ENCODE results near the gene NR2F2.

Gene NR2F2

DNA sequence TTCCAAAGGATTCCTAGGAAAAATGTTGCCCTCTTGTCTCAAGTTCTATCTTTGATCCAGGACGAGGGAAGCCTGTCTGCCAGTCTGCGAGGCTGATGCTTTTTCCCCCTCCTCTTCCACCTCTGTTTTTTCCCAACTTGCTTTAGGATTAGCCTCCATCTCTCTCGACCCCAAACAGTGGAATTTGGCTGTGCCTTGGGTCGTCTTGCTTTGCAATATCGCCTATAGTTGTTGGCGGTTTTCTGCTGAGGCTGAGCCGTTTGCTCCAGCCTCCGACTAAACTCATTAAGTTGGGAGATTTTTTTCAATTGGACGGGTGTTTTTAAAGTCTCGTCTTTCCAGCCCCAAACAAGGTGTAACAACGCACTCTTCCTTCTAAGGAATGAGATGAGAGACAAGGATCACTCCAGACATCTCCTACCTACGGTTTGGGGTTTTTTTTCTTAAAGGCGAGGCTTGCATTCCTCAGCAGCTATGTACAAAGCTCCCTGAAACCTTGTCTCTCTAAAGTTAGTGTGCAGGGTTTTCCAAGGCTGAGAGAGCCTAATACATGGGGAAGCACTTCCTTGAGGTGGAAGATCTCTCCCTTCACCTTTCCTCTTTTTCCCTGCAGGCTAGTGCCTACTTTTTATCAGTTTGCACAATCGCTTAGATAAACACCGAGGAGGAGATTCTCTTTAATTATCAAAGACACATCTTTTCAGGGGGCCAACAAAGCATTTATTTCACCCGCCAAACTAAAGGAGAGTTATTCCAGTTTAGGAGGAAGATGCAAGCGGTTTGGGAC lies 4.8 kb upstream of the NR2F2 start:
- H3K9me3 ChIP-seq (ENCODE audit: control insufficient read depth, insufficient read depth, low read length) = no peaks in the 10 kb centered on the region
- no peak overlapping the region; the same call in 1 of the 2 replicates for H3K9ac ChIP-seq (ENCODE audit: low read depth, low read length)
- H3K4me3 ChIP-seq (ENCODE audit: low read depth, low read length) = peak overlapping the region; percentile 51; the same call in 1 of the 2 replicates
- H3K36me3 ChIP-seq (ENCODE audit: control insufficient read depth, insufficient read depth, low read length) = no peaks in the 10 kb centered on the region
- H3K27ac ChIP-seq (ENCODE audit: low read depth, low read length) = no peak overlapping the region
- H3K27me3 ChIP-seq (ENCODE audit: control insufficient read depth, insufficient read depth, low read length) = peaks cover 97% of the 10 kb centered on the region
- H3K4me1 ChIP-seq (ENCODE audit: control insufficient read depth, insufficient read depth, low read length) = peaks cover 64% of the 10 kb centered on the region

DNA sequence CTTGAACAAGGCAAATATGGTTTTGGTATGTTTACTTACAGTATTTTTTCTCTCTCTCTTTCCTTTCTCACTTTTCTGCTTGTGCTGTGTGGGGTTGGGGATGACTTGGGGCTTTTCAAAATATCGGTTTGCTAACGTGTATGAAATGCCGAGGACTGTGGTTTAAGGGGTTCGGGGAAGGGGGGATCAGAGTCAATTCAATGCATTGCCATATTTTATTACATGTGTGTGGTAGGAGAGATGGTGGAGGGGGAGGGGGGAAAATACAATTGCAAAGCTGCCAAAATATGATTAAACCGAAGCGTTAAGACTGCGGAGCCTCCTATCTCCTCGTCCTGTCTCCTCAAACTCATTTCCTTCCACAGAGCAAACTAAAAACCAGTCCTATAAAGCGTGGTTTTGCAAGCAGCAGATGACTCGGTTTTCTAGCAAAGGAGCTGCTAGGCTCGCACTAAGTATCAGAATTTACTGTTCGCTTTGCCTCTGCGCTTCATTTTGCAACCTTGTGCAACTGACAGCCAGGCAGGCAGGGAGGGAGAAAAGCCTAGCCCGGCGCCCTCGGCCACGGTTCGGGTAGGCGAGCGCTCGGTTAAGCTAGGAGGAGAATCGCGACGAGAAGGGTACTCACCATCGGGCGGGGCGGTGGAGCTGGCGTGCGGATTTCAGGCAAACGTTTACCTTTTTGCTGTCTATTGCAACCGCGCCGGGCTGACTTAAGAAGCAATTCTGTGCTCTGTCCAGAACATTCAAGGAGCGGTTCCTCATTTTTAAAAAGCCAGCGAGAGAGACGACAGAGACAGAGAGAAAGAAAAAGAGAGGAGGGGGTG lies 4.0 kb upstream of the NR2F2 start:
- H3K27me3 ChIP-seq (ENCODE audit: control insufficient read depth, insufficient read depth, low read length) = peaks cover 95% of the 10 kb centered on the region
- H3K9me3 ChIP-seq (ENCODE audit: control insufficient read depth, insufficient read depth, low read length) = no peaks in the 10 kb centered on the region
- H3K9ac ChIP-seq (ENCODE audit: low read depth, low read length) = no peak overlapping the region; the same call in 1 of the 2 replicates
- peaks cover 56% of the 10 kb centered on the region for H3K4me1 ChIP-seq (ENCODE audit: control insufficient read depth, insufficient read depth, low read length)
- no peaks in the 10 kb centered on the region for H3K36me3 ChIP-seq (ENCODE audit: control insufficient read depth, insufficient read depth, low read length)
- H3K27ac ChIP-seq (ENCODE audit: low read depth, low read length) = no peak overlapping the region
- H3K4me3 ChIP-seq (ENCODE audit: low read depth, low read length) = peak overlapping the region; percentile 51

DNA sequence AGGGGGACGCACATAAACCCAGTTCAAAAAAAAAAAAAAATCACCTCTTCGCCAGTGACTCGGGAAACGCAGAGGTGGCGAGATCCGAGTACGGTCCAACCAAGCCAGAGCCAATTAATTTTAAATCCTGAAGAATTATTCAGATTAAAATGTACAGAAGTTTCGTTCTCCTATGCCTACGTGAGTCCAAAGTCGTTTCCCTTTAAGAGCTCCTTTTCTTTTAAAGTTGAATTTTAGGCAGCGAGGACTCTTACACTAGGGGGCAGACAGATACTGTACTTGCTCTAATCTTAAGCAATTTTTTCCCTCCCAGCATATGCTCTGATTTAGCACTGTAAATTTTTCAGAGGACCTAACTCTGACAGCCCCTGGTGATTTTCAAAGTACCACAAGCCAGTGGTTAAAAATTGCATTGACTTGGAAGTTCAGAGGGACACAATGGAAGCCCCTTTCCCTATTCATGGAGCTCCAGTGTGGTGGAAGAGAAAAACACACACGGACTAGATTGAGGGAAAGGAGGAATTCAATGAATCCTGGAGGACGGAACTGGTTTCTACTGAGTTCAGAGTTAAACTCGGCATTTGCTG lies 3.3 kb upstream of the NR2F2 start:
- no peak overlapping the region for H3K27ac ChIP-seq (ENCODE audit: low read depth, low read length)
- peaks cover 95% of the 10 kb centered on the region for H3K27me3 ChIP-seq (ENCODE audit: control insufficient read depth, insufficient read depth, low read length)
- peaks cover 53% of the 10 kb centered on the region for H3K4me1 ChIP-seq (ENCODE audit: control insufficient read depth, insufficient read depth, low read length)
- H3K9ac ChIP-seq (ENCODE audit: low read depth, low read length) = no peak overlapping the region
- H3K36me3 ChIP-seq (ENCODE audit: control insufficient read depth, insufficient read depth, low read length) = no peaks in the 10 kb centered on the region
- H3K4me3 ChIP-seq (ENCODE audit: low read depth, low read length) = peak overlapping the region; percentile 51
- no peaks in the 10 kb centered on the region for H3K9me3 ChIP-seq (ENCODE audit: control insufficient read depth, insufficient read depth, low read length)

DNA sequence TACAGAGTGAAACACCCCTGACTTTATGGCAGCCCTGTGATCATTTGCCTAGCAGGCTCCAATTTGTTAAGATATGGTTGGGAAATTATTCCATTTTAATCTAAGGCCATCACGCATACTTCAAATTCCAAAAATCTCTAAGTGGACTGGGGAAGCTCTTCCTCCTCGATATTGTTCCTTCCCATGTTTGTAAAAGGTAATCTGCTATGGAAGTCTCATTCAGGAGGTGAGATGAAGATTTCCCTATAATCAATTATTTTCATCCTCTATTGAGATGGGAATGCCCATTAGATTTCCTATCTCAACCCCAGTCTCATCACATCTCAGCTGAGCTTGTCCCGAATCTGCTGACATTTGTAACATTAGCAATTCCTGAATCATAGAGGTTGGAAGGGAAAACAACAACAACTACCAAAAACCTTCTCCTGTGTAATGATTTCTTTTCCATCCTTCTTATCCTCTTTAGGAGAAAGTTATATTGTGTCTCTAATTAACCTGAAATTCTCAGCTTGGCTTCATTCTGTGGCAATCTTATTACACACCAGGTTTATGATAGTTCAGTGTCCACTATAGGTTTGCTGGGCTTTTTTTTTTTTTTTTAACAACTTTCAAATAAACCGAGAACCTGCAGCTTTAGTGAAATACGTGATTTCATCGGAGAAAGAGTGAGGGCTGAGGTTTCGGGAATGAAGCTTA lies 2.2 kb upstream of the NR2F2 start:
- H3K4me1 ChIP-seq (ENCODE audit: control insufficient read depth, insufficient read depth, low read length) = peaks cover 57% of the 10 kb centered on the region
- no peak overlapping the region for H3K27ac ChIP-seq (ENCODE audit: low read depth, low read length)
- H3K27me3 ChIP-seq (ENCODE audit: control insufficient read depth, insufficient read depth, low read length) = peaks cover 95% of the 10 kb centered on the region
- no peaks in the 10 kb centered on the region for H3K9me3 ChIP-seq (ENCODE audit: control insufficient read depth, insufficient read depth, low read length)
- H3K9ac ChIP-seq (ENCODE audit: low read depth, low read length) = no peak overlapping the region
- peak overlapping the region; percentile 51; the same call in 1 of the 2 replicates for H3K4me3 ChIP-seq (ENCODE audit: low read depth, low read length)
- H3K36me3 ChIP-seq (ENCODE audit: control insufficient read depth, insufficient read depth, low read length) = no peaks in the 10 kb centered on the region

DNA sequence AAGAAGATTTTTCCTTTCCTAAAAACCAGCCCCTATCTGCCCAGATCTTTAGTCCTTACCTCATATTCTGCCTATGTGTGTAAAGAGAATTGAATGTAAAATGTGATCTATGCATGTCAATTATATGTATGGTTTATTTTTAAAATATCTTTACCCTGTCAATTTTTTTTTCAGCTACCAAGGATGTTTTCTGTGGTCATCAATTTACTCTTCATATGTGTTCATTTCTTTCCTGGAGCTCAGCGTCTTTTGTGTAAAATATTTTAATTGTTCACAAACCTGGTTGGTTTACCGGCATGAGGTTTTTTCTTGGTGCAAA lies 1.7 kb upstream of the NR2F2 start:
- H3K9me3 ChIP-seq (ENCODE audit: control insufficient read depth, insufficient read depth, low read length) = no peaks in the 10 kb centered on the region
- peaks cover 56% of the 10 kb centered on the region for H3K4me1 ChIP-seq (ENCODE audit: control insufficient read depth, insufficient read depth, low read length)
- no peak overlapping the region for H3K9ac ChIP-seq (ENCODE audit: low read depth, low read length)
- H3K27me3 ChIP-seq (ENCODE audit: control insufficient read depth, insufficient read depth, low read length) = peaks cover 95% of the 10 kb centered on the region
- no peak overlapping the region for H3K27ac ChIP-seq (ENCODE audit: low read depth, low read length)
- H3K4me3 ChIP-seq (ENCODE audit: low read depth, low read length) = no peak overlapping the region
- no peaks in the 10 kb centered on the region for H3K36me3 ChIP-seq (ENCODE audit: control insufficient read depth, insufficient read depth, low read length)

DNA sequence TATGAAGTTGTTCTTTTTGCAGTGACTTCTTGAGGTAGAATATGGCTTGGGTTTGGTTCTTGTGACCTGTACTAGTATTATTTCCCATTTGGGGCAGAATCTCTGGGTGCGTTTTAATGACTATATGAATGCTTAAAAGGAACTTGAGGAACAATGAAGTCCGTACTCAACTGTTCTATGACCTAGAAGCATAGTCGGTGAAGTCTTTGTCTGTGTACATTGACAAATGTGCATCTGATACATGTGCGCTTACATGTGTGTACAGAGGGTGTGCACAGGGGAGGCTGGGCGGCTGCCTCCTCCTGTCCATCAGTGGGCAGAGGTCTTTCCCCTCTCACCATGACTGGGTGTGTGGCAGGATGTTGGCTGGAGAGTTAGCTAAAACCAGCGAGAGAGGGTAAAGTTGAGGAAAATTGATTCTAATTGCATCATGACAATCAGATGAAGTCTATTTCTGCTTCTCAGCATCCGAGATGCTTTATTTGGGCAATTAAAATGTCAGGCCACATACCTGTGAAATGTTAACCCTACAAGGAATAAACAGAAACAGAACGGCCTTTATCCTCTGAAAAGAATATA lies 1.0 kb upstream of the NR2F2 start:
- Histone ChIP-seq H3K27ac (ENCODE audit: low read depth, low read length) (no peak overlapping the region), H3K9me3 (ENCODE audit: control insufficient read depth, insufficient read depth, low read length) (no peaks in the 10 kb centered on the region), H3K36me3 (ENCODE audit: control insufficient read depth, insufficient read depth, low read length) (no peaks in the 10 kb centered on the region), H3K4me3 (ENCODE audit: low read depth, low read length) (peak overlapping the region; percentile 66), H3K27me3 (ENCODE audit: control insufficient read depth, insufficient read depth, low read length) (peaks cover 95% of the 10 kb centered on the region), H3K9ac (ENCODE audit: low read depth, low read length) (no peak overlapping the region), H3K4me1 (ENCODE audit: control insufficient read depth, insufficient read depth, low read length) (peaks cover 60% of the 10 kb centered on the region)

DNA sequence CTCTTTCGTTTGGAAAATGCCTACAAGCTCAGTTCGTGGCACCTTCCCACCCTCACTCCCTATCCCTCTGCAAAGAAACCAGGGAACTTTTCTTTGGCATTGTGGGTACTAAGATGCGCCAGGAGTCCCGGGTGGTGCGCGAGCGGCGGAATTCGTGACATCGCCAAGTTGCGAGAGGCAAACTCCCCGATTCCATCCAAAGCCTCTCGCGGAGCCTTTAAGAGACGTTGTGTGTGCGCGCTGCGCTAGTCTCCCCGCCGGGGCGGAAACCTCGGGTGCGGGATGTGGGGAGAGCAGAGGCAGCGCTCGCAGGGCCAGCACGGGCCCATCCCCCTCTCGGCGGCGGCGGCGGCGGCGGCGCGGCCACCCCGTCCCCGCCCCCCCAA lies 443 bp upstream of the NR2F2 start:
- Histone ChIP-seq H3K4me3 (ENCODE audit: low read depth, low read length) (peak overlapping the region; percentile 66), H3K27ac (ENCODE audit: low read depth, low read length) (no peak overlapping the region), H3K36me3 (ENCODE audit: control insufficient read depth, insufficient read depth, low read length) (no peaks in the 10 kb centered on the region), H3K9me3 (ENCODE audit: control insufficient read depth, insufficient read depth, low read length) (no peaks in the 10 kb centered on the region), H3K27me3 (ENCODE audit: control insufficient read depth, insufficient read depth, low read length) (peaks cover 95% of the 10 kb centered on the region), H3K4me1 (ENCODE audit: control insufficient read depth, insufficient read depth, low read length) (peaks cover 60% of the 10 kb centered on the region), H3K9ac (ENCODE audit: low read depth, low read length) (no peak overlapping the region)

DNA sequence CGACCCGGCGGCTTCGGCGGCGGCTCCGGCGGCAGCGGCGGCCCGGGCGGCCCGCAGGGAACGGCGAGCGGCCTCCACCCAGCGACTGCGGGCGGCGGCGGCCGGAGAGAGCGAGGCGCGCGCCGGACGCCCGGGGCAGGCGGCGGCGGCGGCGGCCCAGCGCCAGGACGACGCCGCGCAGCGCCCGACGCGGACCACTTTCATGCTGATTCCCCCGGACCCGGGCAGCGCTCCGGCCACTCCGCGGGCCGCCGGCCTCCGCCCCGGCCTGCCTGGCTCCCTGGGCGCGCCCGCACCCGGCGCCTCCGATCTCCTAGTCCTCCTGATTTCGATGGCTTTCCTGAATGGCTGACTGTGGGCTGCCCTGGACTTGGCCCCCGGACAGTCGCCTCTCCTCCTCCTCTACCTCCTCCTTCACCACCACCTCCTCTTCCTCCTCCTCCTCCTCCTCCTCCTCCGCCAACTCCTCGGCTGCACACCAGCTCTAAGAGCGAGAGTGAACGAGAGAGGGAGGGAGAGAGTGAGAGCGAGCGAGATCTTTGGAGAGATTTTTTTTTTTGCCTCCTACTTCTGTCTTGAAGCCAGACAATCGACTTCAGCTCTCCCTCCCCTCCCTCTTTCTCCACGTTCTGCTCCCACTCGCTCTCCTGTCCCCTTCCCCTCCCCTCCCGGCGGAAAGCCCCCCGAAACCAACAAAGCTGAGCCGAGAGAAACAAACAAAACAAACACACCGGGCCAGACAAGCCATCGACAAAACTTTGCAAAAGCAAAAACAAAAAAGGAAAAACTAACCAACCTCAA lies 844 bp downstream of the NR2F2 start:
- H3K9ac ChIP-seq (ENCODE audit: low read depth, low read length) = no peak overlapping the region
- H3K36me3 ChIP-seq (ENCODE audit: control insufficient read depth, insufficient read depth, low read length) = no peaks in the 10 kb centered on the region
- no peaks in the 10 kb centered on the region for H3K9me3 ChIP-seq (ENCODE audit: control insufficient read depth, insufficient read depth, low read length)
- peaks cover 95% of the 10 kb centered on the region for H3K27me3 ChIP-seq (ENCODE audit: control insufficient read depth, insufficient read depth, low read length)
- peak overlapping the region; percentile 42 for H3K4me3 ChIP-seq (ENCODE audit: low read depth, low read length)
- no peak overlapping the region for H3K27ac ChIP-seq (ENCODE audit: low read depth, low read length)
- H3K4me1 ChIP-seq (ENCODE audit: control insufficient read depth, insufficient read depth, low read length) = peaks cover 60% of the 10 kb centered on the region

DNA sequence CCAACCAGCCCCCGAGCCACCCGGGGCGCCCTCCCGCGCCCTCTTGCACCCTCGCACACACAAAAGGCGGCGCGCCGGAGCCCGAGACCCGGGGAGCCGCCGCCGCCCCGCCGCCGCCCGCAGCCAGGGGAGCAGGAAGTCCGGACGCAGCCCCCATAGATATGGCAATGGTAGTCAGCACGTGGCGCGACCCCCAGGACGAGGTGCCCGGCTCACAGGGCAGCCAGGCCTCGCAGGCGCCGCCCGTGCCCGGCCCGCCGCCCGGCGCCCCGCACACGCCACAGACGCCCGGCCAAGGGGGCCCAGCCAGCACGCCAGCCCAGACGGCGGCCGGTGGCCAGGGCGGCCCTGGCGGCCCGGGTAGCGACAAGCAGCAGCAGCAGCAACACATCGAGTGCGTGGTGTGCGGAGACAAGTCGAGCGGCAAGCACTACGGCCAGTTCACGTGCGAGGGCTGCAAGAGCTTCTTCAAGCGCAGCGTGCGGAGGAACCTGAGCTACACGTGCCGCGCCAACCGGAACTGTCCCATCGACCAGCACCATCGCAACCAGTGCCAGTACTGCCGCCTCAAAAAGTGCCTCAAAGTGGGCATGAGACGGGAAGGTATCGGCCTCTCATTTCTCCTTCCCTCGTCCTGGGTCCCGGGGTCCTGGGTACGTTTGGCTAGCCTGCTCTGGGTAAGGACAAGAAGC lies 1.6 kb downstream of the NR2F2 start:
- H3K4me3 ChIP-seq (ENCODE audit: low read depth, low read length) = peak overlapping the region; percentile 42
- no peak overlapping the region for H3K27ac ChIP-seq (ENCODE audit: low read depth, low read length)

More for the DNA sequence above, 1.6 kb downstream of the NR2F2 start:
- H3K27me3 ChIP-seq (ENCODE audit: control insufficient read depth, insufficient read depth, low read length) = peaks cover 95% of the 10 kb centered on the region
- no peaks in the 10 kb centered on the region for H3K9me3 ChIP-seq (ENCODE audit: control insufficient read depth, insufficient read depth, low read length)
- H3K9ac ChIP-seq (ENCODE audit: low read depth, low read length) = no peak overlapping the region
- H3K4me1 ChIP-seq (ENCODE audit: control insufficient read depth, insufficient read depth, low read length) = peaks cover 60% of the 10 kb centered on the region
- no peaks in the 10 kb centered on the region for H3K36me3 ChIP-seq (ENCODE audit: control insufficient read depth, insufficient read depth, low read length)

Data from HUES48 (cell line).